HepG2 (cell line): ENCODE data around the gene SCN8A. TPM values are rescaled to one million over a fixed set of nuclear protein-coding genes. Genes with fewer than 3 reads are reported as not detected.

ENCODE experiments used
- ATAC-seq: fragments of 200-7000 bp; cut with Tn5 transposase; 3 replicates; pipeline ENCODE4 v1.9.1; 2020; ENCODE audit warnings: mild to moderate bottlenecking, moderate library complexity
- BruUV-seq: library from RNA; stranded (reverse); fragments of 400-500 nt; replicated peaks from 2 replicates; lab custom pipeline; 2021; lab: Mats Ljungman, UMichigan
- CTCF ChIA-PET: fragments of 300-600 bp; formaldehyde crosslinking; extraction: SDS; loops from one replicate; lab custom pipeline; 2021; ENCODE audit warnings: low total read pairs, inconsistent platforms, low intra/inter-chr PET ratio; lab: Yijun Ruan, JAX
- POLR2A ChIA-PET: fragments of 350-600 bp; sonication (Branson Sonifier 250); formaldehyde crosslinking; loops from one replicate; lab custom pipeline; 2020; ENCODE audit warnings: antibody characterized with exemption, inconsistent platforms; lab: Yijun Ruan, JAX
- DNase-seq: peaks from one replicate; pipeline ENCODE4 v3.0.0-alpha.2; 2015; ENCODE audit warnings: low spot score
- FAIRE-seq: peaks from 3 replicates; lab custom pipeline; 2011; peaks lifted over from hg19 to GRCh38; lab: Jason Lieb, UNC
- H2AFZ ChIP-seq: one replicate; pipeline ENCODE4 v1.6.1; 2011; ENCODE audit warnings: low read length, inconsistent platforms
- H3K27ac ChIP-seq: fragments of 300-600 bp; 3 replicates; pipeline ENCODE4 v1.8.0; 2011; ENCODE audit warnings: mixed run types, mild to moderate bottlenecking, mixed read lengths, low read length, inconsistent platforms; ENCODE audit not compliant: insufficient read depth; ENCODE audit errors: extremely low read length
- H3K27me3 ChIP-seq, 2 experiments: fragments of 200-600 bp in 1 of 2; 2 replicates in 1 of 2; 3 replicates in 1 of 2; pipeline versions ENCODE4 v1.6.0 to v1.8.0; 2011; ENCODE audit warnings: low read length in 2 of 2, mild to moderate bottlenecking in 2 of 2, moderate library complexity in 2 of 2, inconsistent platforms in 1 of 2; ENCODE audit not compliant: insufficient read depth in 2 of 2, control insufficient read depth in 1 of 2
- H3K36me3 ChIP-seq, 2 experiments: fragments of 200-600 bp in 1 of 2; replicated peaks in 1 of 2; 2 replicates in 1 of 2; 3 replicates in 1 of 2; pipeline versions ENCODE4 v1.5.1 to v1.8.0; 2011; ENCODE audit warnings: low read length in 2 of 2, inconsistent platforms in 1 of 2; ENCODE audit not compliant: insufficient read depth in 2 of 2, control insufficient read depth in 1 of 2
- H3K4me1 ChIP-seq: 2 replicates; pipeline ENCODE4 v1.5.1; 2012; ENCODE audit warnings: low read length, inconsistent platforms; ENCODE audit not compliant: insufficient read depth
- H3K4me2 ChIP-seq: 2 replicates; pipeline ENCODE4 v1.6.0; 2011; ENCODE audit warnings: low read depth, low read length, inconsistent platforms
- H3K4me3 ChIP-seq, 3 experiments: fragments of 200-600 bp in 1 of 3; sonication (generic), shearing (Covaris generic) in 1 of 3; replicated peaks in 1 of 3; 2 replicates each; pipeline ENCODE4 v1.5.1; 2011 to 2016; ENCODE audit warnings: low read length in 3 of 3, inconsistent platforms in 2 of 3, low read depth in 2 of 3, mild to moderate bottlenecking in 2 of 3, control low read depth in 1 of 3, mixed read lengths in 1 of 3; ENCODE audit not compliant: insufficient read depth in 1 of 3
- H3K79me2 ChIP-seq: one replicate; pipeline ENCODE4 v1.6.1; 2011; ENCODE audit warnings: low read length, inconsistent platforms; ENCODE audit not compliant: insufficient read depth
- H3K9ac ChIP-seq: 2 replicates; pipeline ENCODE4 v1.6.0; 2011; ENCODE audit warnings: mild to moderate bottlenecking, low read depth, low read length, inconsistent platforms; ENCODE audit not compliant: insufficient read depth
- H3K9me3 ChIP-seq: 2 replicates; pipeline ENCODE4 v1.5.1; 2012; ENCODE audit warnings: mild to moderate bottlenecking, low read length
- H4K20me1 ChIP-seq: 2 replicates; pipeline ENCODE4 v1.6.0; 2011; ENCODE audit warnings: inconsistent platforms, mild to moderate bottlenecking, low read length, moderate library complexity; ENCODE audit not compliant: insufficient read depth
- CCDC6 ChIP-seq: sonication (generic); formaldehyde crosslinking; IDR thresholded peaks from 2 replicates; pipeline ENCODE4 v1.8.1; 2022; ENCODE audit warnings: mild to moderate bottlenecking, missing genetic modification reagents, moderate library complexity
- GABPB1 ChIP-seq: IDR thresholded peaks from 2 replicates; pipeline ENCODE4 v1.6.1; 2016; ENCODE audit warnings: mild to moderate bottlenecking, missing genetic modification reagents, moderate library complexity, missing compliant biosample characterization
- HOXD1 ChIP-seq: sonication (generic); formaldehyde crosslinking; IDR thresholded peaks from 2 replicates; pipeline ENCODE4 v1.5.0; 2020; ENCODE audit warnings: missing genetic modification reagents
- KLF13 ChIP-seq: sonication (generic); formaldehyde crosslinking; IDR thresholded peaks from 2 replicates; pipeline ENCODE4 v1.4.0; 2020; ENCODE audit warnings: mild to moderate bottlenecking, missing genetic modification reagents
- MIER2 ChIP-seq: IDR thresholded peaks from 2 replicates; pipeline ENCODE4 v1.6.1; 2016; ENCODE audit warnings: missing biosample characterization, missing genetic modification reagents
- MYNN ChIP-seq: sonication (generic); formaldehyde crosslinking; IDR thresholded peaks from 2 replicates; pipeline ENCODE4 v1.4.0; 2020; ENCODE audit warnings: mild to moderate bottlenecking, low read depth, missing genetic modification reagents
- NR2F2 ChIP-seq: IDR thresholded peaks from 2 replicates; pipeline ENCODE4 v1.6.1; 2012; ENCODE audit warnings: low read depth, inconsistent platforms, borderline replicate concordance
- TAF1 ChIP-seq: sonication (generic); formaldehyde crosslinking; IDR thresholded peaks from 2 replicates; pipeline ENCODE4 v1.4.0; 2020; ENCODE audit warnings: missing genetic modification reagents
- ZBTB42 ChIP-seq: sonication (generic); formaldehyde crosslinking; IDR thresholded peaks from 2 replicates; pipeline ENCODE4 v1.5.0; 2020; ENCODE audit warnings: mild to moderate bottlenecking, missing genetic modification reagents
- ZFX ChIP-seq: sonication (generic); formaldehyde crosslinking; IDR thresholded peaks from 2 replicates; pipeline ENCODE4 v1.4.0; 2020; ENCODE audit warnings: mild to moderate bottlenecking, low read depth, missing genetic modification reagents, moderate library complexity
- ZMYM2 ChIP-seq: sonication (generic); formaldehyde crosslinking; IDR thresholded peaks from 2 replicates; pipeline ENCODE4 v1.8.0; 2022; ENCODE audit warnings: mild to moderate bottlenecking, missing genetic modification reagents
- ZNF616 ChIP-seq: sonication (generic); formaldehyde crosslinking; IDR thresholded peaks from 2 replicates; pipeline ENCODE4 v1.5.0; 2020; ENCODE audit warnings: low read depth, mild to moderate bottlenecking, missing genetic modification reagents
- ZNF777 ChIP-seq: sonication (generic); formaldehyde crosslinking; IDR thresholded peaks from 2 replicates; pipeline ENCODE4 v1.4.0; 2020; ENCODE audit warnings: missing genetic modification reagents
- ZNF850 ChIP-seq: sonication (generic); formaldehyde crosslinking; conservative IDR thresholded peaks from 2 replicates; pipeline ENCODE4 v1.9.0; 2021; ENCODE audit warnings: mild to moderate bottlenecking, missing genetic modification reagents
- ZNF891 ChIP-seq: sonication (generic); formaldehyde crosslinking; IDR thresholded peaks from 2 replicates; pipeline ENCODE4 v1.5.0; 2020; ENCODE audit warnings: mild to moderate bottlenecking, missing genetic modification reagents
- WGBS: methylation state at CpG from one replicate; pipeline ENCODE4 v1.1.6; 2017; ENCODE audit warnings: low lambda C conversion rate; 5-methylcytosine and 5-hydroxymethylcytosine counted together
- in situ Hi-C: cut with HindIII; loops from 2 replicates; pipeline ENCODE4 v1.10.0; 2017; ENCODE audit warnings: low pct_unique_long_range_greater_than_20kb; ENCODE audit not compliant: extremely low pct_ligation_motif_present
- intact Hi-C: fragments of 100-400 bp; cut with micrococcal nuclease; formaldehyde crosslinking; loops from one replicate; pipeline ENCODE4 v1.10.0; 2022; ENCODE audit not compliant: unreplicated experiment
- polyA plus RNA-seq, 8 experiments: library from polyadenylated mRNA; depleted of rRNA in 3 of 8; stranded (reverse) in 7 of 8; unstranded in 1 of 8; fragments of >200 nt; fragmentation: Illumina TruSeq in 4 of 8; extraction: Trizol in 4 of 8; gene quantifications; 2 replicates each; pipeline versions ENCODE4 v1.2.1 to v1.2.3, GENCODE V29; 2011 to 2016; ENCODE audit warnings: low read depth in 4 of 8, missing spikeins in 1 of 8, mixed read lengths in 1 of 8; ENCODE audit not compliant: insufficient read depth in 1 of 8
- total RNA-seq, 5 experiments: library from RNA; depleted of rRNA; stranded (reverse); fragments of >200 nt; fragmentation: Illumina TruSeq; extraction: Trizol; gene quantifications; 2 replicates each; pipeline ENCODE4 v1.2.3, GENCODE V29; 2016; ENCODE audit warnings: low read depth in 1 of 5
- TF ChIP-seq, protein P1 (sequence below): sonication (generic); formaldehyde crosslinking; IDR thresholded peaks from 2 replicates; pipeline ENCODE4 v1.9.0; 2022; ENCODE audit warnings: missing genetic modification reagents, mild to moderate bottlenecking, borderline replicate concordance
- TF ChIP-seq, protein P2 (sequence below): sonication (generic); formaldehyde crosslinking; IDR thresholded peaks from 2 replicates; pipeline ENCODE4 v1.4.0; 2020; ENCODE audit warnings: missing genetic modification reagents

The SCN8A gene
- total and polyA plus RNA-seq, 2 of the 13 experiments (the other 11 are each of a cell fraction or from before 2014, with no cell fraction given) = 0.57 to 1.4 TPM

DNA sequence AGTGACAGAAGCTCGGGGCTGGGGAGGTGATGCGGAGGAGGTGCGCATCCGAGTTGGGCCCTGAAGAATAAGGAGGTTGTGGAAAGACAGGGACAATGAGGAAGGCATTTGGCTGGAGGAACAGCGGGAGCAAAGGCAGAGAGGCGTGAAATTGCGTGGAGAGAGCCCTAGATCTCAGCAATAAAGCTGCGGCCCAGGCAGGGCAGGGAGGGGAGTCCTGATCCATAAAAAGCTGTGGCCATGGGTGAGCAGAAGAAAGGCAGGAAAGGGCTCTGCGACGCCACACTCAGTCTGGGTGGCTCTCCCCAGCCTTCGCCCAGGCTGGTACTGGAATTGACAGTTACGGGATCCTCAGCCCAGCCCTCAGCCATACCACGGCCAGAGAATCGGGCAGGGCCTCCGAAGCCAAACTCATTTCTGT lies 255.2 kb downstream of the SCN8A start:
- no peak for FAIRE-seq

DNA sequence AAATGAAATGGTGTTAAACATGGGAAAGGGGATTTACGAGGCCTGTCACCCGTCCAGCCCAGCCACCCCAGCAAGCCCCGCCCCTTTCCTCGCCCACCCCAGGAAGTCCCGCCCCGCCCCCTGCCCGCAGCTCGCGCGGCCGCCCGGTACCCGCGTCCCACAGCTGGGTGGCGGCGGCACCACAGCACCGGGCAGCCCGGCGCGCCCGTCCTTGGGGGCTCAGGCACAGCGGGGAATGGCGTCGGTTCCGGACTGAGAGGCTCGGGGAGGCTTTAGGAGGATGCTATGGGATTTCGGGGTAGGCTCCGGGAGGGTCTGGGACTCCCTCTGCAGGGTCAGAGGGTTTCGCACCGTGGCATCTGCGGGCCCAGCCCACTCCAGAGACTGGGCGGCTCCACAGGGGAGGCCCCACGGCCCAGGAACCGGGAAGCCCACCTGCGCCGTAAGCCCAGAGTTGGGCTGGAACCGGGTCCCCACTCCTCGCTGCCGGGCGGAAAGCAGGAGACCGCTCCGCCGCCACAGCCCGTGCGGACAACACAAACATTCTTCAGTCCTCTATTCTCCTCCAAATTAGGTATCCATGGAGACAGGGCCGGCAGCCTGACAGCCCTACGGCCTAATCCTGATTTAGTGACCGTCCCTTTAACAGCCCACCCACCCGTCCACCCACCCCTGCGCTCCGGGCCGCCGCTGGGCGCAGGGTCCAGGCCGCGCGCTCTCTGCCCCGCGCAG lies 256.0 kb downstream of the SCN8A start:
- H3K9me3 ChIP-seq = no peaks in the 10 kb centered on the region
- no peaks in the 10 kb centered on the region for H3K79me2 ChIP-seq
- H3K27ac ChIP-seq = no peak overlapping the region
- peak overlapping the region; percentile 46; the same call in 1 of the 2 replicates for H3K9ac ChIP-seq
- WGBS = 0% methylated on average over 10 of the region's 59 CpGs
- DNase-seq = no peak
- no peak for FAIRE-seq
- H3K4me1 ChIP-seq = peaks cover 31% of the 10 kb centered on the region
- peak overlapping the region; percentile 91 for H3K4me2 ChIP-seq
- BruUV-seq = no TSS peak
- peak; percentile 43 for ATAC-seq
- no peak overlapping the region for H2AFZ ChIP-seq
- no peaks in the 10 kb centered on the region for H3K36me3 ChIP-seq
- no peaks in the 10 kb centered on the region for H4K20me1 ChIP-seq
- ChIA-PET CTCF (no interaction called here), POLR2A (interaction anchor here (1.4 to 1.8 kb wide), 2 partner anchors 23 to 33 kb away, joined by 3 to 4 read pairs; a partner anchor contains a TSS)
- peak overlapping the region; percentile 71 to 82 (median 72) for H3K4me3 ChIP-seq
- intact Hi-C loops = loop anchor here (1.0 kb wide), 1 partner anchor 25 kb away; no protein-coding TSS in a partner anchor
- in situ Hi-C loops = no loop called here
- peaks cover 0 to 9% of the 10 kb centered on the region in 2 experiments; a peak in 1 of 5 replicates for H3K27me3 ChIP-seq
- no peak for TF ChIP-seq ZBTB42 (CRISPR knock-in tag)
- TF ChIP-seq, protein P1, sequence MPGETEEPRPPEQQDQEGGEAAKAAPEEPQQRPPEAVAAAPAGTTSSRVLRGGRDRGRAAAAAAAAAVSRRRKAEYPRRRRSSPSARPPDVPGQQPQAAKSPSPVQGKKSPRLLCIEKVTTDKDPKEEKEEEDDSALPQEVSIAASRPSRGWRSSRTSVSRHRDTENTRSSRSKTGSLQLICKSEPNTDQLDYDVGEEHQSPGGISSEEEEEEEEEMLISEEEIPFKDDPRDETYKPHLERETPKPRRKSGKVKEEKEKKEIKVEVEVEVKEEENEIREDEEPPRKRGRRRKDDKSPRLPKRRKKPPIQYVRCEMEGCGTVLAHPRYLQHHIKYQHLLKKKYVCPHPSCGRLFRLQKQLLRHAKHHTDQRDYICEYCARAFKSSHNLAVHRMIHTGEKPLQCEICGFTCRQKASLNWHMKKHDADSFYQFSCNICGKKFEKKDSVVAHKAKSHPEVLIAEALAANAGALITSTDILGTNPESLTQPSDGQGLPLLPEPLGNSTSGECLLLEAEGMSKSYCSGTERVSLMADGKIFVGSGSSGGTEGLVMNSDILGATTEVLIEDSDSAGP = peak; percentile 56; the same call in 1 of the 2 replicates
- TF ChIP-seq ZNF777 = no peak; the same call in none of the 2 replicates
- TF ChIP-seq TAF1 (CRISPR knock-in tag) = peak; percentile 33; the same call in 1 of the 2 replicates
- TF ChIP-seq ZFX (CRISPR knock-in tag) = no peak
- TF ChIP-seq GABPB1 = peak; percentile 50; the same call in 1 of the 2 replicates
- no peak for TF ChIP-seq MIER2 (CRISPR knock-in tag)
- TF ChIP-seq ZNF891 (CRISPR knock-in tag) = 0 out of 2 replicates have a peak, but pooled peaks have one; percentile 4
- TF ChIP-seq, protein P2, sequence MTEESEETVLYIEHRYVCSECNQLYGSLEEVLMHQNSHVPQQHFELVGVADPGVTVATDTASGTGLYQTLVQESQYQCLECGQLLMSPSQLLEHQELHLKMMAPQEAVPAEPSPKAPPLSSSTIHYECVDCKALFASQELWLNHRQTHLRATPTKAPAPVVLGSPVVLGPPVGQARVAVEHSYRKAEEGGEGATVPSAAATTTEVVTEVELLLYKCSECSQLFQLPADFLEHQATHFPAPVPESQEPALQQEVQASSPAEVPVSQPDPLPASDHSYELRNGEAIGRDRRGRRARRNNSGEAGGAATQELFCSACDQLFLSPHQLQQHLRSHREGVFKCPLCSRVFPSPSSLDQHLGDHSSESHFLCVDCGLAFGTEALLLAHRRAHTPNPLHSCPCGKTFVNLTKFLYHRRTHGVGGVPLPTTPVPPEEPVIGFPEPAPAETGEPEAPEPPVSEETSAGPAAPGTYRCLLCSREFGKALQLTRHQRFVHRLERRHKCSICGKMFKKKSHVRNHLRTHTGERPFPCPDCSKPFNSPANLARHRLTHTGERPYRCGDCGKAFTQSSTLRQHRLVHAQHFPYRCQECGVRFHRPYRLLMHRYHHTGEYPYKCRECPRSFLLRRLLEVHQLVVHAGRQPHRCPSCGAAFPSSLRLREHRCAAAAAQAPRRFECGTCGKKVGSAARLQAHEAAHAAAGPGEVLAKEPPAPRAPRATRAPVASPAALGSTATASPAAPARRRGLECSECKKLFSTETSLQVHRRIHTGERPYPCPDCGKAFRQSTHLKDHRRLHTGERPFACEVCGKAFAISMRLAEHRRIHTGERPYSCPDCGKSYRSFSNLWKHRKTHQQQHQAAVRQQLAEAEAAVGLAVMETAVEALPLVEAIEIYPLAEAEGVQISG = 0 out of 2 replicates have a peak, but pooled peaks have one; percentile 17

More for the DNA sequence above, 255.2 kb downstream of the SCN8A start:
- CTCF ChIA-PET = no interaction called here
- Histone ChIP-seq H3K9ac (peak overlapping the region; percentile 37; the same call in 1 of the 2 replicates), H3K36me3 (no peaks in the 10 kb centered on the region)
- DNase-seq = no peak
- no peak for TF ChIP-seq ZNF616
- TF ChIP-seq ZNF891 (CRISPR knock-in tag) = peak; percentile 18; the same call in 1 of the 2 replicates
- no peak for TF ChIP-seq KLF13 (CRISPR knock-in tag)
- TF ChIP-seq ZNF850 (CRISPR knock-in tag) = no peak
- no peak for TF ChIP-seq ZMYM2 (CRISPR knock-in tag)
- TF ChIP-seq NR2F2 = no peak
- TF ChIP-seq MYNN = no peak
- no peak for TF ChIP-seq CCDC6 (CRISPR knock-in tag)
- no peak for TF ChIP-seq HOXD1 (CRISPR knock-in tag)
- TF ChIP-seq, all 625 proteins: peak for 1
- H3K79me2 ChIP-seq = no peaks in the 10 kb centered on the region
- no peak overlapping the region for H3K27ac ChIP-seq
- H4K20me1 ChIP-seq = no peaks in the 10 kb centered on the region
- H3K4me1 ChIP-seq = peaks cover 31% of the 10 kb centered on the region
- WGBS = 23% methylated on average over 15 of the region's 15 CpGs
- POLR2A ChIA-PET = interaction anchor here (1.0 to 1.8 kb wide), 4 partner anchors 18 to 32 kb away, joined by 3 to 4 read pairs (median 4); a partner anchor contains a TSS
- intact Hi-C loops = no loop called here
- in situ Hi-C loops = no loop called here
- H2AFZ ChIP-seq = no peak overlapping the region
- H3K4me2 ChIP-seq = peak overlapping the region; percentile 91
- H3K27me3 ChIP-seq = peaks cover 0 to 9% of the 10 kb centered on the region in 2 experiments; a peak in 1 of 5 replicates
- peak; percentile 34 for ATAC-seq
- peak overlapping the region; percentile 10 to 82 (median 71); a peak in 4 of 6 replicates for H3K4me3 ChIP-seq
- no peaks in the 10 kb centered on the region for H3K9me3 ChIP-seq
- TSS peak; percentile 52 for BruUV-seq
